AG04450 (cell line): Measurements from ENCODE around the gene PRR23E. TPM values are rescaled to one million over a fixed set of nuclear protein-coding genes. Genes with fewer than 3 reads are reported as not detected.

Source experiments
- CTCF ChIA-PET: fragments of 300-600, 350-600 bp; formaldehyde crosslinking; extraction: SDS; loops from one replicate; lab custom pipeline; 2022; ENCODE audit warnings: antibody characterized with exemption, inconsistent platforms; lab: Charles Lee
- POLR2A ChIA-PET: fragments of 350-600 bp; formaldehyde crosslinking; extraction: SDS; loops from one replicate; lab custom pipeline; 2021; ENCODE audit warnings: antibody characterized with exemption, inconsistent platforms; lab: Yijun Ruan, JAX
- DNase-seq: peaks from one replicate; pipeline ENCODE4 v3.0.0-alpha.2; 2011; ENCODE audit warnings: low read depth, low spot score
- H3K27ac ChIP-seq: one replicate; pipeline ENCODE4 v1.5.1; 2012; ENCODE audit warnings: low read depth, low read length, control low read depth
- H3K27me3 ChIP-seq: one replicate; pipeline ENCODE4 v1.6.0; 2012; ENCODE audit warnings: low read length; ENCODE audit not compliant: control insufficient read depth, insufficient read depth
- H3K4me3 ChIP-seq: 2 replicates; pipeline ENCODE4 v1.5.1; 2011; ENCODE audit warnings: mild to moderate bottlenecking, low read depth, low read length, control low read depth
- H3K9me3 ChIP-seq: 2 replicates; pipeline ENCODE4 v1.5.1; 2012; ENCODE audit warnings: low read length; ENCODE audit not compliant: control insufficient read depth, insufficient read depth
- polyA plus RNA-seq: library from polyadenylated mRNA; depleted of rRNA; stranded (reverse); fragments of >200 nt; gene quantifications from 2 replicates; pipeline ENCODE4 v1.2.3, GENCODE V29; 2011
- TF ChIP-seq, protein P1 (sequence below): IDR thresholded peaks from 2 replicates; pipeline ENCODE4 v1.5.1; 2011; ENCODE audit warnings: low read depth, low read length, control low read depth, inconsistent platforms

Gene PRR23E
- polyA plus RNA-seq, 1 experiment, result not detected

DNA sequence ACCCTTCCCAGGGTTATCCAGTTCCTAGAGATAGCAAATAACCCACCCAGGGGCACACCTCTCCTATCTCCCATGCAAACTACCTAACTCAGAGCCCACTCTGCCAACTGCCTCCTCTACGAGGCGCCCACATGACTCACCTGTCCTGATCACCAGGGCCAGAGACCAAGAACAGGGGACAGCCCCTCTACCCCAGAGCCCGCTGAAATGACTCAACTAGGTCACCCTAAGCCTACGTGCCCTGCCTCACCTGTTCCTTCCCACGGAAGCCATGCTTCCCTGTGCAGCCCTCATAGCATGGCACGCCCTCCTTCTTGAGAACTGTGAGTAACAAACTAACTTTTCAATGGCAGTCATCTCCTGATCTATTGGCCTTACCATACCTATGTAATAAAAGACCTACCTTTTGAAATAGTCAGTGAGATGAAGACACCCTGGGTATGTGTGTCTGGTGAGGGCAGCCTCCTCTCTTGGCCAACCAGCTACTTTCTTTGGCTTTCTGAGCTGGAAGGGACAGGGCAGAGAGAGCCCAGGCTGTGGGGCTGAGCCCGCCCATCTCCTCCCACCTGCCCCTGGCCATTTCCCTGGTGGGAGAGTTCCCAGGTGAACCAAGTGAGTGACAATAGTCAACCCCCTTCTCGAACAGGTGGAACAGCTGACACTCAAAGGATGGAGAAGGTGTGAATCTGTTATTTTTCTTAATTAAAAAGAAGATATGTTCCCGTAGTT is 25.5 kb upstream of the PRR23E start:
- Histone ChIP-seq H3K27ac (no peak overlapping the region), H3K4me3 (no peak overlapping the region), H3K9me3 (no peaks in the 10 kb centered on the region), H3K27me3 (peaks cover 3% of the 10 kb centered on the region)
- TF ChIP-seq, protein P1, sequence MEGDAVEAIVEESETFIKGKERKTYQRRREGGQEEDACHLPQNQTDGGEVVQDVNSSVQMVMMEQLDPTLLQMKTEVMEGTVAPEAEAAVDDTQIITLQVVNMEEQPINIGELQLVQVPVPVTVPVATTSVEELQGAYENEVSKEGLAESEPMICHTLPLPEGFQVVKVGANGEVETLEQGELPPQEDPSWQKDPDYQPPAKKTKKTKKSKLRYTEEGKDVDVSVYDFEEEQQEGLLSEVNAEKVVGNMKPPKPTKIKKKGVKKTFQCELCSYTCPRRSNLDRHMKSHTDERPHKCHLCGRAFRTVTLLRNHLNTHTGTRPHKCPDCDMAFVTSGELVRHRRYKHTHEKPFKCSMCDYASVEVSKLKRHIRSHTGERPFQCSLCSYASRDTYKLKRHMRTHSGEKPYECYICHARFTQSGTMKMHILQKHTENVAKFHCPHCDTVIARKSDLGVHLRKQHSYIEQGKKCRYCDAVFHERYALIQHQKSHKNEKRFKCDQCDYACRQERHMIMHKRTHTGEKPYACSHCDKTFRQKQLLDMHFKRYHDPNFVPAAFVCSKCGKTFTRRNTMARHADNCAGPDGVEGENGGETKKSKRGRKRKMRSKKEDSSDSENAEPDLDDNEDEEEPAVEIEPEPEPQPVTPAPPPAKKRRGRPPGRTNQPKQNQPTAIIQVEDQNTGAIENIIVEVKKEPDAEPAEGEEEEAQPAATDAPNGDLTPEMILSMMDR, result no peak
- POLR2A ChIA-PET, result no interaction called here
- CTCF ChIA-PET, result no interaction called here
- no peak for DNase-seq

DNA sequence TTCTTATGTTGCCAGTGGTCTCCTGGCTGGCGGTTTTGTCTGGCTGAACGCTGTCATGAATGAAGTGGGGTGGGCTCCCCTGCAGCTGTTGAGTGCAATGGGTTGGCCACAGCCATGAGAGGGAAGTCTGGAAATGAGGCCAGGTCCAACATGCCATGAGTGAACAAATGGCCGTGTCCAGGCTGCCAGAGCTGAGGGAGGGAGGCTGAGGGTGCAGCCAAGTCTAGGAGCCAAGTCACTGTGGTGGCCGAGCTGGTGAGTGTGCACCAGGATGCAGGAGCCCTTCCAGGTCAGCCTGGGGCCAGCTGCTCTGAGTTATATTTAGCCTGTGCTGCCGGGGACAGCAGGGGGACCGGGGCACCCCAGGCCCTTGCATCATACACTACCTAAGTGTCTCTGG is 24.7 kb upstream of the PRR23E start:
- Histone ChIP-seq H3K27ac (no peak overlapping the region), H3K4me3 (no peak overlapping the region), H3K27me3 (peaks cover 3% of the 10 kb centered on the region), H3K9me3 (no peaks in the 10 kb centered on the region)
- DNase-seq, result no peak
- POLR2A ChIA-PET, result no interaction called here
- TF ChIP-seq, protein P1, result no peak
- CTCF ChIA-PET, result no interaction called here

DNA sequence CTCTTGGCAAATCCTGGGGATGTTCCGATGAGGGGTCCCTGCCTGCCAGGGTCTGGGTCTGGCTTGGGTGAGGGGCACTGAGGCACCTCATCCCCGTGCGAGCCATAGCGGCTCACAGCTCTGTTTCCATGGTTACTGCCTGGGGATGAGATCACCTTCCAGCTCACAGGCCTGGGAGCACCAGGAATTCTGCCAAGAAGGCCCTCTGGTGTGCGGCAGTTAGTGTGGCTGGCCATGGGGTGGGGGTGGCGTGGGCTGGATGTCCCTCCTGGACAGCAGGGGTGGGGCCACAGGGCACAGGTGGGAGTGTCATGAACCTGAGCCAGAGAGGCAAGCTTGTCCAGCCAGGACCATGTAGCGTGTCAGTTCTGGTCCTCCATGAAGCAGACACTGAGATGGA is 22.1 kb upstream of the PRR23E start:
- no peak for DNase-seq
- ChIA-PET CTCF (interaction anchor here (0.6 to 1.6 kb wide), 2 partner anchors 33 to 418 kb away, joined by 3 to 4 read pairs; no protein-coding TSS in a partner anchor), POLR2A (no interaction called here)
- TF ChIP-seq, protein P1, result no peak
- Histone ChIP-seq H3K27ac (no peak overlapping the region), H3K4me3 (no peak overlapping the region), H3K27me3 (peaks cover 3% of the 10 kb centered on the region), H3K9me3 (no peaks in the 10 kb centered on the region)

DNA sequence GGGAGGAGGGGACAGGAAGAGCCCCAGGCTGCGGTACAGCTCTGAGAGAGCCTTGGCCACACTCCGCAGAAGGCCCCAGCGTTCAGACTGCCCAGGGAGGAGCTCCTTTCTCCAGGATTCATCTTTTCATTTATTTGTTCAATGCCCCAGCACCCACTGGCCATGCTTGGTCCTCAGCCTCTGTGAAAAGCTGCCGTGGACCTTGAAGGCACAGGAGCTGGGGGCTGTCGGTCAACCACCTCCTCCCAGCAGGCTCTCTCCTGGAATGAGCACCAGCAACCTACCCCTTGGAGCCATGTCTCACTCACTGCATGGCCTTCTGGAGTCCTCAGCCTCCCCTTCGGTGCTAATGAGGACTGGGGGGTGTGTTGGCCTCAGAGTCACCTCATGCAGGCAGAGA is 21.6 kb upstream of the PRR23E start:
- Histone ChIP-seq H3K27me3 (peaks cover 3% of the 10 kb centered on the region), H3K4me3 (no peak overlapping the region), H3K27ac (no peak overlapping the region), H3K9me3 (no peaks in the 10 kb centered on the region)
- ChIA-PET CTCF (interaction anchor here (1.6 kb wide), 1 partner anchor 419 kb away, joined by 4 read pairs; no protein-coding TSS in a partner anchor), POLR2A (no interaction called here)
- TF ChIP-seq, protein P1, result no peak
- DNase-seq, result no peak

DNA sequence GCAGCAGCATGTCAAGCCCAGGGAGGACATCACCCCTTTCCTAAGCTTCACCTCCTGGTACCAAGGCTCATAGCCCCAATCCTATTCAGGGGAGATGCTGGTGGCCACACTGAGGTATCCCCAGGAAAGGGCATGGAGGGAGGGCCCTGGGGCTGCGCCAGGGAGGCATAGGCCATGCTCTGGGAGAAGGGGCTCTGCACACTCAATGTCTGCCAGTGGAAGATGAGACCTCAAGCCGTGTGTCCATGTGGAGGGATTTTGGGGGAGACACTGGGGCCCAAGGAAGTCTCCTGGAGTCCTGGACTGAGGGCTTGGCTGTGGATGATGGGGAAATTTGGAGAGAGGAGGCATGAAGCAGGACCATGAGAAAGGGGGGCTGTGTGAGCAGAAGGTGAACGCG is 21.2 kb upstream of the PRR23E start:
- ChIA-PET CTCF (interaction anchor here (1.6 kb wide), 1 partner anchor 419 kb away, joined by 4 read pairs; no protein-coding TSS in a partner anchor), POLR2A (no interaction called here)
- H3K27ac ChIP-seq, result no peak overlapping the region
- no peak overlapping the region for H3K4me3 ChIP-seq
- DNase-seq, result no peak
- TF ChIP-seq, protein P1, result no peak
- peaks cover 3% of the 10 kb centered on the region for H3K27me3 ChIP-seq
- no peaks in the 10 kb centered on the region for H3K9me3 ChIP-seq
